IPS-18c (cell line): Measurements from ENCODE around the gene GAGE2A.
"Not testable (repeated sequence)": the region's sequence is repeated elsewhere in the genome, so short reads cannot be mapped to it uniquely, and the experiment has no call there.

Source experiments
- H3K4me3 ChIP-seq: 2 replicates; pipeline ENCODE4 v1.7.0; 2013; ENCODE audit warnings: low read depth, mild to moderate bottlenecking, low read length, moderate library complexity; ENCODE audit not compliant: insufficient read depth
- H3K9me3 ChIP-seq: one replicate; pipeline ENCODE4 v1.6.1; 2013; ENCODE audit warnings: mild to moderate bottlenecking, low read length, moderate library complexity; ENCODE audit not compliant: control insufficient read depth, insufficient read depth

The GAGE2A gene

GRCh38 chrX:49589196-49589595, at the start of gene GAGE2A:
Gene GAGE2A, plus strand, starts transcription at chrX:49589496. Its CDS starts 1,155 bp downstream, at chrX:49590651.
- not testable (repeated sequence) for H3K9me3 ChIP-seq, H3K4me3 ChIP-seq

- H3K4me3 ChIP-seq, H3K9me3 ChIP-seq: not testable (repeated sequence)
Measured at GRCh38 chrX:49541433-49541832, 47.9 kb upstream of the GAGE2A start, which contains the start of gene GAGE12D. Gene GAGE12D, plus strand, starts transcription at chrX:49541733. Its CDS starts 1,155 bp downstream, at chrX:49542888.

- not testable (repeated sequence) for H3K9me3 ChIP-seq
Measured at GRCh38 chrX:49550989-49551388, 38.3 kb upstream of the GAGE2A start, which contains the start of gene GAGE12E. Gene GAGE12E, plus strand, starts transcription at chrX:49551289. Its CDS starts 1,155 bp downstream, at chrX:49552444.

GRCh38 chrX:49560542-49560941, 28.8 kb upstream of the GAGE2A start, which contains the start of gene GAGE12F:
Gene GAGE12F, plus strand, starts transcription at chrX:49560842. Its CDS starts 1,155 bp downstream, at chrX:49561997.
- not testable (repeated sequence) for H3K9me3 ChIP-seq, H3K4me3 ChIP-seq

More at GRCh38 chrX:49550989-49551388, 38.3 kb upstream of the GAGE2A start, which contains the start of gene GAGE12E:
- H3K4me3 ChIP-seq = not testable (repeated sequence)

- not testable (repeated sequence) for H3K9me3 ChIP-seq, H3K4me3 ChIP-seq
Measured at GRCh38 chrX:49568728-49569127, 20.6 kb upstream of the GAGE2A start.

- not testable (repeated sequence) for H3K4me3 ChIP-seq, H3K9me3 ChIP-seq
Measured at GRCh38 chrX:49569152-49569551, 20.1 kb upstream of the GAGE2A start.

GRCh38 chrX:49570100-49570499, 19.2 kb upstream of the GAGE2A start, which contains the start of gene GAGE12G:
Gene GAGE12G, plus strand, starts transcription at chrX:49570400. Its CDS starts 1,155 bp downstream, at chrX:49571555.
- H3K9me3 ChIP-seq, H3K4me3 ChIP-seq: not testable (repeated sequence)

- not testable (repeated sequence) for H3K4me3 ChIP-seq, H3K9me3 ChIP-seq
Measured at GRCh38 chrX:49579649-49580048, 9.6 kb upstream of the GAGE2A start, which contains the start of gene GAGE12H. Gene GAGE12H, plus strand, starts transcription at chrX:49579949. Its CDS starts 1,155 bp downstream, at chrX:49581104.

GRCh38 chrX:49589769-49590478, 628 bp downstream of the GAGE2A start:
- H3K4me3 ChIP-seq, H3K9me3 ChIP-seq: not testable (repeated sequence)

- not testable (repeated sequence) for H3K9me3 ChIP-seq, H3K4me3 ChIP-seq
Measured at GRCh38 chrX:49590488-49590887, 1.2 kb downstream of the GAGE2A start.

- not testable (repeated sequence) for H3K9me3 ChIP-seq, H3K4me3 ChIP-seq
Measured at GRCh38 chrX:49598720-49599119, 9.4 kb downstream of the GAGE2A start, which contains the start of gene GAGE1. Gene GAGE1, plus strand, starts transcription at chrX:49599020. Its CDS starts 1,155 bp downstream, at chrX:49600175.

GRCh38 chrX:49610718-49611310, 21.5 kb downstream of the GAGE2A start:
- Histone ChIP-seq H3K9me3 (peaks cover 6% of the 10 kb centered on the region), H3K4me3 (no peak overlapping the region)

GRCh38 chrX:49618574-49618973, 29.3 kb downstream of the GAGE2A start:
- peaks cover 4% of the 10 kb centered on the region for H3K9me3 ChIP-seq
- H3K4me3 ChIP-seq = no peak overlapping the region

- H3K4me3 ChIP-seq = no peak overlapping the region
Measured at GRCh38 chrX:49627086-49627777, 37.9 kb downstream of the GAGE2A start.

GRCh38 chrX:49644991-49645637, 55.8 kb downstream of the GAGE2A start:
- Histone ChIP-seq H3K9me3 (peaks cover 2% of the 10 kb centered on the region), H3K4me3 (no peak overlapping the region)

More at GRCh38 chrX:49627086-49627777, 37.9 kb downstream of the GAGE2A start:
- peaks cover 16% of the 10 kb centered on the region for H3K9me3 ChIP-seq
